SKM-1 (cell line): Measurements from ENCODE around the gene CACNA2D3.

Experiments
- DNase-seq: peaks from one replicate; lab custom pipeline; 2025; ENCODE audit not compliant: unreplicated experiment; lab: John Stamatoyannopoulos, UW

Gene CACNA2D3

GRCh38 chr3:54714035-54714434, 591.7 kb downstream of the CACNA2D3 start:
- DNase-seq: no peak

GRCh38 chr3:54717506-54717905, 595.2 kb downstream of the CACNA2D3 start:
- DNase-seq: no peak

DNA sequence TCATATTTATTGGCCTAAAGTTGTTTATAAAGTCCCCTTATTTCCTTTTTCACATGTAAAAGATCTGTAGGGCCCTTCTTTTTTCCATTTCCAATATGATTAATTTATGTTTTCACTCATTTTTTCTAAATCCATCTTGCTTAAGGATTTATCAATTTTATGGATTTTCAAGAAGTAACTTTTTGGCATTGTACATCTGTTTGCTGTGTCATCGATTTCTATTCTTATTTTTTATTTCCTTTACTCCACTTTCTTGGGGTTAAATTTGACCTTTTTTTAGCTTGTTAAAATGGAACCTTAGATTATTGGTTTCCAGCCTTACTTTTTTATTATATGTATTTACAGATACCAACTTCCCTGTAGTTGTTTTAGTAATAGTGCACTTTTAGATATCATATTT, 597.6 kb downstream of the CACNA2D3 start:
- no peak for DNase-seq

DNA sequence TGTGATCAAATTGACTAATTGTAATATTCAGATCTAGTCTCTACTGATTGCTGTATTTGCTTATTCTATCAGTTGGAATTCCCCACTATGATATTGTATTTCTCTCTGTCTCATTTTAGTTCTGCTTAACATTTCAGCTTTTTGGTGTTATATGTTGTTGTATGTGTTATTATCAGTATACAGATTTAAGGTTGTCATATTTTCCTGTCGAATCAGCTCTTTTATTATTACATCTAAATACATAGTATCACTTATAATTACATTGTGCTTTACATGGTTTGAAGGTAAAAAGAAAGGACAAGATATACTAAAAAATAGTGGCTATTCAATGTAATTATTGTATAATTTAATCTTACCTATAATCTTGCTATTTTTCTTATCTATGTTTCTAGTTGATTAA, 598.3 kb downstream of the CACNA2D3 start:
- no peak for DNase-seq

DNA sequence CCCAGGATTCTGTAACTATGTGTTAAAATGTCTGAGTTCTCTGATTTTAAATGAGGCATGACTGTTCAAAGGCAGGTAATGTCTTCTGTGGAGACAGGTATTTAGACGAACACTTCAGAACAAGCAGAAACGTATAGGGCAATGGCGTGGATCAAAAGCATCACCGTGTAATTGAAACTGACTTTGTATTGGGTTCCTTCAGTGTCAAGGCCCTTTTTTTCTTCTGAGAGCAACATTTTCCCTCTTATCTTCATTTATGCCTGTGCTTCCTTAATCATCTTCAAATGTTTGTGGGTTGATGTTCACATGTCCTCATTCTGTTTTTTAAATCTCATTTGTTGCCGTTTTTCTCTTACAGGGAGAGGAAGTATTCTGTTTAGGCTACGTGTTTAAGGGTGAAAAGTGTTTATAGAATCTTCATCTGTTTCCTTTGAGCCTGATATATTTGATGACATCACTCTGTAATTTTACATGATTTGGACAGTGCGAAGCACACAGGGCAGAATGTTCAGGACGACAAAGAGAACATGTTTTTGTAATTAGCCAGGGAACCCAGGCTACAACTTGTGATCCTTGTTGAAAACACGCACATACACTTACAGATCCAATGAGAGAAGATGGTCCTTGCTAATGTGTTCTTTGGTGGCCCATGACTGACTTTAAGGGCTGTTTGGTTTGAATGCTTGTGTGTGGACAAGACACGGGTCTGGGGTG, 609.5 kb downstream of the CACNA2D3 start:
- DNase-seq: no peak

GRCh38 chr3:54733106-54734006, 611.0 kb downstream of the CACNA2D3 start:
- DNase-seq: no peak

DNA sequence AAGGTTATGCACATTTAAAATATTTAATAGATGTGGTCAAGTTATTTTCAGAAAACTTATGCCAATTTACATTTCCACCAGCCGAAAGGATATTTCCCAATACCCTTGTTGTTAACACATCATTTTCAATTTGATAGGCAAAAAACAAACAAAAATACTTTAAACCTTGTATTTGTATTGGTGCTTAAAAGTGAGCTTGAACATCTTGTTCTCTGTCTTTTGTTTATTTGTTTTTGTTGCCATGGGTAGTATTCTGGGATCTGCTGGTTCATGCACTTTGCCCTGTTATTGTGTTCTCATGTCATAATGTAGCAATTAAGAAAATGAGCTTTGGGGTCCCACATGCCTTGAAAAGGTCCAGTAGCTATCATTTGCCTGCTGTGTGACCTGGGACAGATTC, 614.1 kb downstream of the CACNA2D3 start:
- no peak for DNase-seq

GRCh38 chr3:54743755-54744154, 621.4 kb downstream of the CACNA2D3 start:
- DNase-seq: no peak

GRCh38 chr3:54744291-54744690, 621.9 kb downstream of the CACNA2D3 start:
- no peak for DNase-seq

DNA sequence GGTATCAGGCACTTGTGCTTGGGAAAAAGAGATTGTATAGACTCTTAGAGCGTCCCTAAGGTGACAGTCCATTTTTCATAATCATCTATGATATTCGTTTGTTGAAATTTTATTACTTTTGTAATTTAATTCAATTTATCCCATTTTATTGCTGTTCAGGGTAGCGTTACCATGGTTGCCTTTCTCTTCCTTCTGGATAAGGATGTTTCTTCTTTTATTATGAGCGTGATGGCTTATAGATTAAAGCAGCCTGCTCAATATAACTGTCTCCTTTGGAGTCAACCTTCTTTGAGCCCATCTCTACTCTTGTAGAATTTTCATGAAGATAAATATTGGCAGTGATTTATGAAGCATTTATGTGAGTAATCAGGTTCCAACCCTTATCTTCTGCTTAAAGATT, 623.5 kb downstream of the CACNA2D3 start:
- DNase-seq: no peak

DNA sequence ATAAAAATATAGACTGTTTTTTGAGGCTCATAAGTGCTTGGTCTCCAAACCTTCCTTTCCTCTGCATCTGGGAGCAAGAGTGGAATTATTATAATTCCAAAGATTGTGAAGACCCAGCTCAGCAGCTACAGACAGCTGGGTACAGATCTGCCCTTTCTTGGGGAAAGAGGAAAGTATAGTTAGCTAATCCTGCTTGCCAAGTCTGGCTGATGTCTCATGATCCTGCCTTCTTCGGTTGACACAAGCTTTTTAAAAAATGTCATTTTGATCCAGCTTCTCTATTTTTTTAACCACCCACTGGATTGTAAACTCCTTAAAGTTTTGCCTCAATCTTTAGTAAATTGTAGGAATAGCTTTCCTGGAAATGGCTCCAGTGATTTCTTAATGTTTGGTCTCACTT, 624.4 kb downstream of the CACNA2D3 start:
- no peak for DNase-seq

DNA sequence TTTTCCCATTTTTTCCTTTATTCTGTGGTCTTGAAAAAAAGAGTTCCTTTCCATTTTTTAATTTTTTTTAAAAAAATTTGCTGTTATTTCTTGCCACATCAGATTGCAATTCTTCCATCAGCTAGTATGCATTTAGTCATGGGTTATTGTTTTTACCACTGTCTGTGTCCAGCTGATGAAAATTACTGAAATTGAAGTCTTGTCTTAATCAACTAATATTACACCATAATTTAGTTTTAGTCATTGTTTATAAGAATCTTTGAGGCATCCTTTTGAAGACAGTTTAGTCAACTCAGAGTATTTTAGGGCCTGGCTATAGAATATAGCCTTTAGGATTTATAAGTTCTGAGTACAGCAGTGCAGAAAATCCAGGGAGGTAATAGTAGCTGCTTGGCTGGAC, 633.4 kb downstream of the CACNA2D3 start:
- no peak for DNase-seq

GRCh38 chr3:54756330-54756731, 634.0 kb downstream of the CACNA2D3 start:
- no peak for DNase-seq

DNA sequence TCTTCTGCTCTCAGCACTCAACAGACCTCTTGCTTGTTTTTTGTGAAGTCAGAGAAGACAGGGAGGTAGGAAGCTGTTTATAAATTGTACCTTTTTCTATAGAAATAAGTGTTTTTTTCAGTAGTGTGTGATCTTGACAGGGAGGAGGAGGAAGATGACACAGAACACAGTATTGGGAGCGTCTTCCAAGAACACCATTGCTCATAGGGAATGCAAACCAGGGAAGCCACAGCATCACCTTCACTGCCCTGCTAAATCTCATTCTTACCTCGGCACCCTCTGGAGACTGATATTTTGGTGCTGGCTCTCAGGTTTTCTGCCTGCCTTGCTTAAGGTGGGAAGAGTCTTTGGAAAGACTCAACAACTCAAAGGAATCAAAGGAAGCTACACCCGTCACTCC, 636.1 kb downstream of the CACNA2D3 start:
- no peak for DNase-seq

GRCh38 chr3:54759166-54759565, 636.8 kb downstream of the CACNA2D3 start:
- no peak for DNase-seq

- DNase-seq: no peak
These were observed 637.8 kb downstream of the CACNA2D3 start for GRCh38 chr3:54760201-54760600.

DNA sequence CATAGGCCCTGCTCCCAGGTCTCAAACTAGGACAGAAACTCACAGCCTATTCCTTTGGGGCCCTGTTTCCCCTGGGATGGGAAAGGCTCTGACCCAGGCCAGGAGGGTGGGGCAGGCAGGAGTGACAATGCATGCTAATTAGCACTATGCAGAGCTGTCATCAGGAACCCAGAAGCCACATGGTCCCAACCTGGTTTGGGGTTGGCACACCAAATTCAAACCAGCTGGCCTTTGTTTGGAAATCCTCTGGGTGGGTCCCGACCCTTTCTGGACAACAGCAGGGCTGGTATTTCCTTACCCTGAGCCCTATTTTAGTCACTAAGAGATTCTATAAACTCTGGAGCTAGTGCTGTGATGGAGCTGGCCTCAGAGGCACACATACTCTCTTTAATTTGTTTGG, 639.3 kb downstream of the CACNA2D3 start:
- DNase-seq: no peak

DNA sequence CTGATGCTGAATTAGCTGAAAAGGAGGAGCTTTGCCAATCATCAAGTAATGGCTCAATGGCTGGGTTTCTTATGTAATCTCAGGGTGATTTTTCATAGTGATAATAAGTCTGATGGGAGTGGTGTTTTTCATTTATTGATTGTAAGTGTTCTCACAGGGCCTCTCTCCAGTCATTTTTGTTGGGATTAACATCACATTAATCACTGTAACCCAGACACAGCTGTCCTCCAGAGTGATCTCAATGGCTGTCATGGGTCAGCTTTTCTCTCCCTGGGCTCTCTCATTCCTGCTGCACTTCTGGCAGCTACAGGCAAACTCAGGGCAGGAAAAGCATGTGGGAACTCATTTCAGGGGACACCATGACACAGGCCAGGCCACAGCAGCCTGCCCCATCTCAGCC, 642.6 kb downstream of the CACNA2D3 start:
- DNase-seq: no peak

GRCh38 chr3:54771050-54771449, 648.7 kb downstream of the CACNA2D3 start:
- DNase-seq: no peak

DNA sequence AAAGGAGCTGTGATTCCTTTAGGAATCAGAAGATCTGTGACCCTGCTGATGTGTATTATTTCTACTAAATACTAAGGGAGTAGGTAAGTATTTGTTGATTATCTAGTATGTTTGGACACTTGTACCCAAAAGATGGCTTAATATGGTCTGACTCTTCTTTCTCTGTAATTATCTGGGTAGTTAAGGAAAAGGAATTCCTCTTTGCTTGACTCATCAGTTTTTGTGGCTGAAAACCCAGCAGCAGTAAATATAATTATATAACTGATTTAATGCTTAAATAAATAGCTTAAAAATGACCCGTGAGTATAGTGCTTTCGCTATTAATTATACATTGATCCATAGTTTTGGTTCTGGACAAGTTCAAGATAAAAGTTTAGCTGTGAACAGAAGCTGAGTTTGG, 649.7 kb downstream of the CACNA2D3 start:
- no peak for DNase-seq

DNA sequence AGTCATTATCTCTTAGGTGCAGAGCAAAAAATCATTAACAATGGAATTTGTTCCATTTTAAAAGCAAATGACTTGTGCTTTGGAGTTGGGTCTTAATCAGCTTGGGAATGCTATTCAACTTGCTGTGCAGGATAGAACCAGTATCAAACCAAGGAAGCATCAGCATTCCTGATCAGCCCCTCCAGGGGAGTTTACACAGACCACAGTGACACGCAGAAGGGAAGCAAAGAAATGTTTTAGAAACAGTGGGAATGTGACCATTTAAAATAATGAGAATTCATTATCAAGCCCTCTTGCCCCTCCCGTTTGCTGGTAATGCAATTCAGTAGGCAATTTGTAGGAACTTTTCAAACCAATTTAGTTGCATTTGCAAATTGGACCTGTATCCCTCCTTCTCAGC, 650.4 kb downstream of the CACNA2D3 start:
- DNase-seq: no peak

DNA sequence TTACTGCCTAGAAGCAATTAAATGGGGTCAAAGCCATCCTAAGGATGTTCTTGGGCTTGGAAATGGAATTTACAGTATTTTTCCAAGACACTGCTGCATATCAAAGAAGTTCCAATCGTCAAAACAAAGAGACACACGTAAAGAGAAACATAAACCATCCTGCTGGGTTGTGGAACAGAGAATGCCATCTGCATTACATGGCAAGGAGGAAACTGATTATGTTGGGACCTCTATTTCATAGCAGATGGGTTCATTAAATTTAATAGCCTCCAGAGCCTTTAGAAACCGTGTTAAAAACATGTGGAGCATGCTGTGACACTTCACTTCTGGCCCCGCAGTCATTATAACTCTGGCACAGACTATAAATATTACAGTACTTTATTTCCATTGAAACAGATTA, 650.9 kb downstream of the CACNA2D3 start:
- DNase-seq: no peak
